ENCODE data around the gene TACR3.

- TF ChIP-seq CTCF (IDR thresholded peaks at IDR 0.05) = no peak
- TF ChIP-seq POLR2A (IDR thresholded peaks at IDR 0.05) = no peak
Measured at GRCh38 chr4:103648541-103648940, 71.2 kb downstream of the TACR3 start.
